HepG2 (cell line): ENCODE measurements around the gene FFAR1. TPM values are rescaled to one million over a fixed set of nuclear protein-coding genes. Genes with fewer than 3 reads are reported as not detected.
A peak's percentile ranks its signal among the peaks of the same experiment; 100 is the strongest.

ENCODE experiments used
- ASH2L ChIP-seq: fragments of 300-600, 200-600 bp; sonication (generic); IDR thresholded peaks from 2 replicates; pipeline ENCODE4 v1.7.0; 2017; ENCODE audit warnings: low read depth, mild to moderate bottlenecking, moderate library complexity, mixed read lengths, low read length; ENCODE audit not compliant: insufficient read length
- CC2D1A ChIP-seq: sonication (generic); formaldehyde crosslinking; IDR thresholded peaks from 2 replicates; pipeline ENCODE4 v1.8.1; 2023; ENCODE audit warnings: mild to moderate bottlenecking, missing genetic modification reagents
- GATAD1 ChIP-seq: IDR thresholded peaks from 2 replicates; pipeline ENCODE4 v1.6.1; 2016; ENCODE audit warnings: missing genetic modification reagents, missing compliant biosample characterization
- HOMEZ ChIP-seq: IDR thresholded peaks from 2 replicates; pipeline ENCODE4 v1.6.1; 2016; ENCODE audit warnings: low read depth
- IRX3 ChIP-seq: sonication (generic); formaldehyde crosslinking; IDR thresholded peaks from 2 replicates; pipeline ENCODE4 v1.8.1; 2023; ENCODE audit warnings: mild to moderate bottlenecking, low read depth, missing genetic modification reagents, borderline replicate concordance
- KAT7 ChIP-seq: IDR thresholded peaks from 2 replicates; pipeline ENCODE4 v1.6.1; 2018; ENCODE audit warnings: borderline replicate concordance, missing compliant biosample characterization
- KDM4B ChIP-seq: sonication (generic); formaldehyde crosslinking; IDR thresholded peaks from 2 replicates; pipeline ENCODE4 v1.4.0; 2020; ENCODE audit warnings: missing genetic modification reagents
- KDM5B ChIP-seq: sonication (generic); formaldehyde crosslinking; IDR thresholded peaks from 2 replicates; pipeline ENCODE4 v1.4.0; 2020; ENCODE audit warnings: missing genetic modification reagents, mild to moderate bottlenecking, borderline replicate concordance
- MIXL1 ChIP-seq: IDR thresholded peaks from 2 replicates; pipeline ENCODE4 v1.6.1; 2016
- PAF1 ChIP-seq: IDR thresholded peaks from 2 replicates; pipeline ENCODE4 v1.6.1; 2016; ENCODE audit warnings: missing genetic modification reagents, missing compliant biosample characterization
- PHF20 ChIP-seq: sonication (generic); formaldehyde crosslinking; IDR thresholded peaks from 2 replicates; pipeline ENCODE4 v1.5.0; 2020; ENCODE audit warnings: mild to moderate bottlenecking, missing genetic modification reagents
- RBM22 ChIP-seq: fragments of 200-400 bp; formaldehyde crosslinking; optimal IDR thresholded peaks from 2 replicates; pipeline ENCODE3; 2017; ENCODE audit warnings: mild to moderate bottlenecking, low read length, moderate library complexity
- REL ChIP-seq: sonication (generic); formaldehyde crosslinking; conservative IDR thresholded peaks from 2 replicates; pipeline ENCODE4 v1.8.0; 2022; ENCODE audit warnings: mild to moderate bottlenecking, missing genetic modification reagents, moderate library complexity
- RFX1 ChIP-seq: fragments of 450-650 bp; IDR thresholded peaks from 2 replicates; pipeline ENCODE4 v1.6.1; 2017
- SIX1 ChIP-seq: sonication (generic); formaldehyde crosslinking; IDR thresholded peaks from 2 replicates; pipeline ENCODE4 v1.4.0; 2020; ENCODE audit warnings: missing genetic modification reagents, borderline replicate concordance
- TERF1 ChIP-seq: sonication (generic); formaldehyde crosslinking; IDR thresholded peaks from 2 replicates; pipeline ENCODE4 v1.8.0; 2022; ENCODE audit warnings: mild to moderate bottlenecking, missing genetic modification reagents, moderate library complexity
- TFAP4 ChIP-seq: sonication (generic); IDR thresholded peaks from 2 replicates; pipeline ENCODE4 v1.6.1; 2016; ENCODE audit warnings: low read depth, borderline replicate concordance
- U2AF2 ChIP-seq: fragments of 200-400 bp; formaldehyde crosslinking; IDR thresholded peaks from 2 replicates; pipeline ENCODE4 v1.6.1; 2017; ENCODE audit warnings: low read depth, mild to moderate bottlenecking, low read length
- ZBTB43 ChIP-seq: sonication (generic); formaldehyde crosslinking; conservative IDR thresholded peaks from 2 replicates; pipeline ENCODE4 v1.4.0; 2020; ENCODE audit warnings: missing genetic modification reagents
- ZNF143 ChIP-seq: sonication (generic); formaldehyde crosslinking; IDR thresholded peaks from 2 replicates; pipeline ENCODE4 v1.4.0; 2020; ENCODE audit warnings: missing genetic modification reagents
- ZNF362 ChIP-seq: sonication (generic); formaldehyde crosslinking; IDR thresholded peaks from 2 replicates; pipeline ENCODE4 v1.4.0; 2020; ENCODE audit warnings: missing genetic modification reagents, mild to moderate bottlenecking, borderline replicate concordance
- ZNF670 ChIP-seq: sonication (generic); formaldehyde crosslinking; IDR thresholded peaks from 2 replicates; pipeline ENCODE4 v1.8.0; 2022; ENCODE audit warnings: mild to moderate bottlenecking, missing genetic modification reagents, borderline replicate concordance
- ZNF674 ChIP-seq: sonication (generic); formaldehyde crosslinking; IDR thresholded peaks from 2 replicates; pipeline ENCODE4 v1.5.0; 2020; ENCODE audit warnings: low read depth, mild to moderate bottlenecking, missing genetic modification reagents
- ZNF747 ChIP-seq: sonication (generic); formaldehyde crosslinking; IDR thresholded peaks from 2 replicates; pipeline ENCODE4 v1.8.1; 2023; ENCODE audit warnings: missing genetic modification reagents, mild to moderate bottlenecking, borderline replicate concordance
- ZNF850 ChIP-seq: sonication (generic); formaldehyde crosslinking; conservative IDR thresholded peaks from 2 replicates; pipeline ENCODE4 v1.9.0; 2021; ENCODE audit warnings: mild to moderate bottlenecking, missing genetic modification reagents
- polyA plus RNA-seq, 8 experiments: library from polyadenylated mRNA; depleted of rRNA in 3 of 8; stranded (reverse) in 7 of 8; unstranded in 1 of 8; fragments of >200 nt; fragmentation: Illumina TruSeq in 4 of 8; extraction: Trizol in 4 of 8; gene quantifications; 2 replicates each; pipeline versions ENCODE4 v1.2.1 to v1.2.3, GENCODE V29; 2011 to 2016; ENCODE audit warnings: low read depth in 4 of 8, missing spikeins in 1 of 8, mixed read lengths in 1 of 8; ENCODE audit not compliant: insufficient read depth in 1 of 8
- total RNA-seq, 5 experiments: library from RNA; depleted of rRNA; stranded (reverse); fragments of >200 nt; fragmentation: Illumina TruSeq; extraction: Trizol; gene quantifications; 2 replicates each; pipeline ENCODE4 v1.2.3, GENCODE V29; 2016; ENCODE audit warnings: low read depth in 1 of 5

FFAR1 gene
- total and polyA plus RNA-seq, 2 of the 13 experiments (the other 11 are each of a cell fraction or from before 2014, with no cell fraction given): not detected

GRCh38 chr19:35352448-35353304 lies 5.0 kb downstream of the FFAR1 start (continued):
- TF ChIP-seq ZNF143 (CRISPR knock-in tag) (no peak), ZNF850 (CRISPR knock-in tag) (no peak), ZBTB43 (CRISPR knock-in tag) (no peak), CC2D1A (CRISPR knock-in tag) (no peak), REL (CRISPR knock-in tag) (no peak), GATAD1 (CRISPR knock-in tag) (0 out of 2 replicates have a peak, but pooled peaks have one; percentile 19), MIXL1 (0 out of 2 replicates have a peak, but pooled peaks have one; percentile 55), PHF20 (no peak), PAF1 (CRISPR knock-in tag) (no peak), TERF1 (no peak), KDM4B (CRISPR knock-in tag) (no peak), ZNF747 (no peak), RBM22 (no peak), TFAP4 (no peak), KAT7 (CRISPR knock-in tag) (no peak), ZNF674 (CRISPR knock-in tag) (no peak), IRX3 (CRISPR knock-in tag) (no peak), ZNF670 (no peak), RFX1 (no peak), ZNF362 (CRISPR knock-in tag) (0 out of 2 replicates have a peak, but pooled peaks have one; percentile 19), ASH2L (no peak), SIX1 (no peak; the same call in 1 of the 2 replicates), KDM5B (CRISPR knock-in tag) (no peak; the same call in 1 of the 2 replicates), U2AF2 (no peak), HOMEZ (CRISPR knock-in tag) (no peak)
